Natural killer cell (primary cell): Measurements from ENCODE around the gene SECTM1. TPM values are rescaled to one million over a fixed set of nuclear protein-coding genes. Genes with fewer than 3 reads are reported as not detected.

ENCODE experiments used
- ATAC-seq, 3 donors: fragments of 150-1000 bp in 2 of 3; fragments of 200-7000 bp in 1 of 3; cut with Tn5 transposase; 1 replicate in 1 of 3; 2 replicates in 2 of 3; pipeline ENCODE4 v1.10.0; 2021; ENCODE audit warnings: mild to moderate bottlenecking in 2 of 3, moderate library complexity in 2 of 3
- DNase-seq, 2 donors: peaks; one replicate each; pipeline versions ENCODE4 v3.0.0 to v3.0.0-alpha.2; 2013 to 2021; ENCODE audit warnings: mixed read lengths in 1 of 2
- H3K27ac ChIP-seq: one replicate; pipeline ENCODE4 v1.5.1; 2013; ENCODE audit warnings: mild to moderate bottlenecking, low read length
- H3K27me3 ChIP-seq: one replicate; pipeline ENCODE4 v1.6.1; 2013; ENCODE audit warnings: low read length; ENCODE audit not compliant: control insufficient read depth, insufficient read depth
- H3K36me3 ChIP-seq: one replicate; pipeline ENCODE4 v1.6.1; 2013; ENCODE audit warnings: low read length; ENCODE audit not compliant: control insufficient read depth, insufficient read depth
- H3K4me1 ChIP-seq: one replicate; pipeline ENCODE4 v1.6.1; 2013; ENCODE audit warnings: low read length; ENCODE audit not compliant: control insufficient read depth, insufficient read depth
- H3K4me3 ChIP-seq: one replicate; pipeline ENCODE4 v1.5.1; 2013; ENCODE audit warnings: low read length
- H3K9me3 ChIP-seq: one replicate; pipeline ENCODE4 v1.6.1; 2013; ENCODE audit warnings: low read length; ENCODE audit not compliant: control insufficient read depth, insufficient read depth
- H3K27ac Mint-ChIP-seq, 2 donors: one replicate each; pipeline ENCODE4 v1.8.0; 2022; ENCODE audit warnings: mild to moderate bottlenecking in 2 of 2, mixed read lengths in 2 of 2, moderate library complexity in 1 of 2
- H3K27me3 Mint-ChIP-seq, 2 donors: one replicate each; pipeline ENCODE4 v1.8.0; 2022; ENCODE audit warnings: low read depth in 2 of 2, mixed read lengths in 2 of 2
- H3K36me3 Mint-ChIP-seq: one replicate; pipeline ENCODE4 v1.8.0; 2022; ENCODE audit warnings: mixed read lengths
- H3K4me1 Mint-ChIP-seq, 2 donors: one replicate each; pipeline ENCODE4 v1.8.0; 2022; ENCODE audit warnings: mixed read lengths in 2 of 2
- H3K4me3 Mint-ChIP-seq: one replicate; pipeline ENCODE4 v1.8.0; 2022; ENCODE audit warnings: mild to moderate bottlenecking, moderate library complexity, mixed read lengths
- H3K9me3 Mint-ChIP-seq, 2 donors: one replicate each; pipeline ENCODE4 v1.8.0; 2022; ENCODE audit warnings: mixed read lengths in 2 of 2
- CTCF ChIP-seq: fragments of 200-600 bp; IDR thresholded peaks from one replicate; pipeline ENCODE4 v1.8.0; 2022; ENCODE audit warnings: antibody characterized with exemption
- WGBS: methylation state at CpG from one replicate; pipeline ENCODE4 v1.1.7; 2013; ENCODE audit warnings: missing lambda C conversion rate; ENCODE audit not compliant: insufficient coverage; 5-methylcytosine and 5-hydroxymethylcytosine counted together
- intact Hi-C: fragments of 100-400 bp; cut with micrococcal nuclease; formaldehyde crosslinking; loops from one replicate; pipeline ENCODE4 v1.14.2; 2022
- total RNA-seq, 4 donors: library from RNA; stranded (reverse); fragments of 120-200 nt in 1 of 4; gene quantifications; one replicate each; pipeline versions ENCODE4 v1.2.3 to v1.2.4, GENCODE V29; 2013 to 2022

Gene SECTM1
- total RNA-seq, 3 donors from 2014 or later (not counting 1 experiment from before 2014, with no cell fraction given), result 3.6 to 11.2 (median 6.3) TPM

- no peak for TF ChIP-seq CTCF
- H3K9me3 Mint-ChIP-seq, result no peaks in the 10 kb centered on the region
- peak in 1 of 2 donors; percentile 37 for DNase-seq
- H3K36me3 Mint-ChIP-seq, result no peaks in the 10 kb centered on the region
- Histone ChIP-seq H3K9me3 (no peaks in the 10 kb centered on the region), H3K36me3 (no peaks in the 10 kb centered on the region), H3K27ac (peak overlapping the region; percentile 43), H3K4me3 (no peak overlapping the region), H3K27me3 (no peaks in the 10 kb centered on the region), H3K4me1 (peaks cover 45% of the 10 kb centered on the region)
- 75% methylated on average over 19 of the region's 22 CpGs for WGBS
- ATAC-seq, result peak; percentile 64 to 82 (median 73)
- peaks cover 13 to 19% of the 10 kb centered on the region in 2 donors for H3K4me1 Mint-ChIP-seq
- peak overlapping the region in 1 of 2 donors; percentile 39 for H3K27ac Mint-ChIP-seq
- intact Hi-C loops, result no loop called here
- no peak overlapping the region for H3K4me3 Mint-ChIP-seq
- no peaks in the 10 kb centered on the region for H3K27me3 Mint-ChIP-seq
Measured at GRCh38 chr17:82281502-82282238, 51.9 kb downstream of the SECTM1 start.

GRCh38 chr17:82281076-82281475 lies 52.5 kb downstream of the SECTM1 start:
- peak overlapping the region; percentile 26 for H3K27ac ChIP-seq
- no peaks in the 10 kb centered on the region for H3K36me3 ChIP-seq
- H3K4me1 ChIP-seq, result peaks cover 45% of the 10 kb centered on the region
- Mint-ChIP-seq H3K36me3 (no peaks in the 10 kb centered on the region), H3K9me3 (no peaks in the 10 kb centered on the region), H3K4me1 (peaks cover 13 to 19% of the 10 kb centered on the region in 2 donors), H3K4me3 (peak overlapping the region; percentile 40), H3K27ac (peak overlapping the region in 1 of 2 donors; percentile 39), H3K27me3 (no peaks in the 10 kb centered on the region)
- no peak for TF ChIP-seq CTCF
- H3K9me3 ChIP-seq, result no peaks in the 10 kb centered on the region
- H3K27me3 ChIP-seq, result no peaks in the 10 kb centered on the region
- no peak overlapping the region for H3K4me3 ChIP-seq
- DNase-seq, result peak in 1 of 2 donors; percentile 31
- intact Hi-C loops, result no loop called here
- WGBS, result 59% methylated on average over 7 of the region's 7 CpGs
- ATAC-seq, result peak in 1 of 3 donors; percentile 15

GRCh38 chr17:82280537-82280936 lies 53.0 kb downstream of the SECTM1 start:
- no peaks in the 10 kb centered on the region for H3K9me3 Mint-ChIP-seq
- H3K9me3 ChIP-seq, result no peaks in the 10 kb centered on the region
- H3K4me3 Mint-ChIP-seq, result peak overlapping the region; percentile 40
- H3K27ac ChIP-seq, result no peak overlapping the region
- 90% methylated on average over 8 of the region's 8 CpGs for whole genome bisulfite sequencing
- DNase-seq (no peak), ATAC-seq (no peak)
- H3K36me3 Mint-ChIP-seq, result no peaks in the 10 kb centered on the region
- TF ChIP-seq CTCF, result no peak
- H3K27me3 ChIP-seq, result no peaks in the 10 kb centered on the region
- H3K27ac Mint-ChIP-seq, result peak overlapping the region in 1 of 2 donors; percentile 39
- H3K36me3 ChIP-seq, result no peaks in the 10 kb centered on the region
- H3K4me1 Mint-ChIP-seq, result peaks cover 13 to 19% of the 10 kb centered on the region in 2 donors
- no peaks in the 10 kb centered on the region for H3K27me3 Mint-ChIP-seq
- no peak overlapping the region for H3K4me3 ChIP-seq
- intact Hi-C loops, result no loop called here
- H3K4me1 ChIP-seq, result peaks cover 45% of the 10 kb centered on the region
